ENCODE measurements around the gene REL.

DNA sequence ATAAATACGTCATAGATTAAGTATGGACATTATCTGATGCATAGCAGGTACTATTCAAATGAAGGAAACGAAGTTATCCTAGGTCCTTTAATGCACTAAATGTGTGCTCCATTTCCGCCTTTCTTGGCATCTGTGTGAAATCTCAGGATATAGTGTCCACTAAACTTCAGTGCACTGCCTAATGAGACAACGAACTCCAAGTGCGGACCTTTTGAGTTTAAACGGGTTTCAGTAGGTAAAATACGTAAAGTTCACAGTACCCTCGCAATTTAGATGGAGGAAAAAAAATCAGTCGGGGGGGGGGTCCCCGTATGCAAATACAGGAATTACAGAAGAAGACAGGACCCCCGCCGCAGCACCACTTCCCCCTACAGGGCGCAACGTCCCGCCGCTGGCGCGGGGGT is 729 bp upstream of the REL start:
- TF ChIP-seq, protein P1, sequence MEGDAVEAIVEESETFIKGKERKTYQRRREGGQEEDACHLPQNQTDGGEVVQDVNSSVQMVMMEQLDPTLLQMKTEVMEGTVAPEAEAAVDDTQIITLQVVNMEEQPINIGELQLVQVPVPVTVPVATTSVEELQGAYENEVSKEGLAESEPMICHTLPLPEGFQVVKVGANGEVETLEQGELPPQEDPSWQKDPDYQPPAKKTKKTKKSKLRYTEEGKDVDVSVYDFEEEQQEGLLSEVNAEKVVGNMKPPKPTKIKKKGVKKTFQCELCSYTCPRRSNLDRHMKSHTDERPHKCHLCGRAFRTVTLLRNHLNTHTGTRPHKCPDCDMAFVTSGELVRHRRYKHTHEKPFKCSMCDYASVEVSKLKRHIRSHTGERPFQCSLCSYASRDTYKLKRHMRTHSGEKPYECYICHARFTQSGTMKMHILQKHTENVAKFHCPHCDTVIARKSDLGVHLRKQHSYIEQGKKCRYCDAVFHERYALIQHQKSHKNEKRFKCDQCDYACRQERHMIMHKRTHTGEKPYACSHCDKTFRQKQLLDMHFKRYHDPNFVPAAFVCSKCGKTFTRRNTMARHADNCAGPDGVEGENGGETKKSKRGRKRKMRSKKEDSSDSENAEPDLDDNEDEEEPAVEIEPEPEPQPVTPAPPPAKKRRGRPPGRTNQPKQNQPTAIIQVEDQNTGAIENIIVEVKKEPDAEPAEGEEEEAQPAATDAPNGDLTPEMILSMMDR (conservative IDR thresholded peaks at IDR 0.05; ENCODE audit: low read depth, low read length): 0 out of 2 replicates have a peak, but pooled peaks have one; percentile 22
- TF ChIP-seq EZH2 (IDR thresholded peaks at IDR 0.05; ENCODE audit: low read length, unreplicated experiment) (no peak), EZH2phosphoT487 (IDR thresholded peaks at IDR 0.05; ENCODE audit: borderline replicate concordance, low read length) (no peak)

Data from PC-3 (cell line).